Heart left ventricle (tissue), 13 donors: ENCODE measurements around the gene LRRC3.

Experiments
- POLR2A ChIP-seq, 2 donors: fragments of 450-650 bp; IDR thresholded peaks; one replicate each; pipeline ENCODE4 v1.6.1; 2017; ENCODE audit warnings: antibody characterized with exemption in 2 of 2, mild to moderate bottlenecking in 2 of 2, moderate library complexity in 2 of 2
- TF ChIP-seq, protein P1 (sequence below), 12 donors: fragments of 200-600 bp; sonication (generic) in 4 of 12; IDR thresholded peaks; one replicate each; pipeline versions ENCODE4 v1.5.0 to v1.8.0; 2018 to 2022; ENCODE audit warnings: antibody characterized with exemption in 12 of 12, mild to moderate bottlenecking in 5 of 12
- donor health status: ischemic (EF 13 %, LVEDD 7.1; RV severe dilation, severe dysfunction).
- donor health status: DM: no; HTN: yes; CAD: no.
- donor health status: DM: no; HTN: no; CAD: no.
- donor health status: ischemic (EF 25% LVEDD 6.9; RV normal size, moderate dysfunction).
- donor health status: ischemic (EF 25% LVEDD 5.7; RV mildly dilated, moderate dysfunction).
- donor health status: ischemic (EF 35%, LVEDD 5.7; RV mildly dilated, moderate dysfunction).
- donor health status: nonischemic (EF 11% LVEDD 7.7; RV severe dilation, severe dysfunction).
- donor health status: DM: yes; HTN: yes; CAD: no.
- donor health status: PGD.
- donor health status: ischemic (EF 29% LVEDD 5.4; RV normal size, mild dysfunction).
- donor health status: nonischemic (EF 23%, LVEDD 6.1; RV moderate dilation, normal function).

DNA sequence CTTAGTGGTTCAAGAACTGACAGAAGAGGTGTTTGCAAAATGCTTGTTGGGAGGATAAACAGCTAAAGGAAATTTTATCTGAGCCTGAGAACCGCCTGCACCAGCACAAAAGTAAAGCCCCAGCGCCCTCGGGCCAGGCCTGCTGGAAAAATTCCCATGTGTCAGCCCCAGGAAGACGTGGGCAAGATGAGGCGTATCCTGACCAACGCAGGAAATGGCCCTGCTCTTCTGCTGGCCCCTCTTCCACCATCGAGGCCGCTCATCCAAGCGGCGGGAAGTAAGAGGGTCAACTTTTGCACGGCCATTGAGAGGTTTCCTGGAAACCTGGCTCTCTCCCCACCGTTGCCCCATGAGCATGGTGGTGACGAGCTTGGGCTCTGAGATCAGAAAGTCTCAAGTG is 39.6 kb downstream of the LRRC3 start:
- no peak for TF ChIP-seq POLR2A (IDR thresholded peaks at IDR 0.05)
- TF ChIP-seq, protein P1, sequence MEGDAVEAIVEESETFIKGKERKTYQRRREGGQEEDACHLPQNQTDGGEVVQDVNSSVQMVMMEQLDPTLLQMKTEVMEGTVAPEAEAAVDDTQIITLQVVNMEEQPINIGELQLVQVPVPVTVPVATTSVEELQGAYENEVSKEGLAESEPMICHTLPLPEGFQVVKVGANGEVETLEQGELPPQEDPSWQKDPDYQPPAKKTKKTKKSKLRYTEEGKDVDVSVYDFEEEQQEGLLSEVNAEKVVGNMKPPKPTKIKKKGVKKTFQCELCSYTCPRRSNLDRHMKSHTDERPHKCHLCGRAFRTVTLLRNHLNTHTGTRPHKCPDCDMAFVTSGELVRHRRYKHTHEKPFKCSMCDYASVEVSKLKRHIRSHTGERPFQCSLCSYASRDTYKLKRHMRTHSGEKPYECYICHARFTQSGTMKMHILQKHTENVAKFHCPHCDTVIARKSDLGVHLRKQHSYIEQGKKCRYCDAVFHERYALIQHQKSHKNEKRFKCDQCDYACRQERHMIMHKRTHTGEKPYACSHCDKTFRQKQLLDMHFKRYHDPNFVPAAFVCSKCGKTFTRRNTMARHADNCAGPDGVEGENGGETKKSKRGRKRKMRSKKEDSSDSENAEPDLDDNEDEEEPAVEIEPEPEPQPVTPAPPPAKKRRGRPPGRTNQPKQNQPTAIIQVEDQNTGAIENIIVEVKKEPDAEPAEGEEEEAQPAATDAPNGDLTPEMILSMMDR (IDR thresholded peaks at IDR 0.05) = no peak
